ENCODE measurements around the gene TMEM203. TPM values are rescaled to one million over a fixed set of nuclear protein-coding genes. Genes with fewer than 3 reads are reported as not detected.

TMEM203 gene
- total and polyA plus RNA-seq, 5 donors from 2014 or later = 20.7 to 148 (median 118) TPM

DNA sequence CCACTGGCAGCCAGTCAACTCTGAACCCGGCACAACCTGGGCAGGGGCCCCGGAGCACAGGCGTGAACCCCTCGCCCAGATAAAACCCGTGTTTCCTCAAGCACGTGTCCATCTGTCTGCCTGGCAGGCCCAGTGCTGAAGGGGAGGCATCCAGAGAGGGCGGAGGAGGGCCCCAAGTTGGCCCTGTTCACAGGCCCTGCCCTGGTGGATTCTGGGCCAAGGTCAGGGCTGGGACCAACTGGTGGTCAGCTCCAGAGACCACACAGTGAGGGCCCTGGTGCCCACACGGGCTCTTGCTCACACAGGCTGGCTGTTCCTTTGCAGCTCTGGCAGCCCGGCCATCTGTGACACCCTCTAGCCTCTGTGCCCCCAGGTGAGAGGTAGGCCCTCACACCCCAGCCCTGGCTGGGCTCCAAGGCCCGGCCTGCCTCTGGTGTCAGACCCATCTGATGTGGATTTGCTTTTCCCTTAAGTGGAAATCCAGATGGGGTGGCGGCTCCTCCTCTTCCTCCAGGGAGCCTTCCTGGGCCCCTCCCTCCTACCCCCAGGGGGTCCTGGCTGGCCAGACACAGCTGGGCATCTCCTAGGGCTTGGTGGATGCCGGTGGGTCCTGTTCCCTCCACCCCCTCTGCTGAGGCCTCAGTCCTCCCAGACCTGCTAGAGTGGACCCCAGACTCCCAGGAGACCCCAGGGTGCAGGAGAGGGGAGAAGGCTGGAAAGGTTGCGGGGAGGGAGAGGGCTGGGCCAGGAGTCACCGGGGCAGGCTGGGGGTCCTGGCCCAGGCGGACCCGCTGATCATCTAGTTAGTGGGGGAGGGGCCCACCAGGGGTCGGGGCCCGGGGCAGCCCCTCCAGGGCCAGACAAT, 45.1 kb upstream of the TMEM203 start:
- peak overlapping the region in 1 of 3 donors; percentile 9 for H3K27ac Mint-ChIP-seq
- no peaks in the 10 kb centered on the region for H3K36me3 Mint-ChIP-seq

DNA sequence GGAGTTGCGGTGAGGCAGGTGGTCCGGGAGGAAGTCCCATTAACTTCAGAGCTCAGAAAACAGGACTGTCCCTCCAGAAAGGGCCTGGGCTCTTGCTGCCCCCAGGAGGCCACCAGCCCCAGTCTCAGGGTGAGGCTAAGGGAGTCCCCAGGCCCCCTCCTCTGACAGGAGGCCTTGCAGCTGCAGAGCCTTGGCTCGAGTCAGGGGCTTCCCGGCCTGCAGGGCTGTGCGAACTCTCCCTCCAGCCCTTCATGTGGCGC, 42.4 kb upstream of the TMEM203 start:
- Histone ChIP-seq H3K27ac (ENCODE audit: insufficient read depth, low read length, poor library complexity, severe bottlenecking) (no peak overlapping the region), H3K4me1 (ENCODE audit: control insufficient read depth, insufficient read depth, low read length, poor library complexity, severe bottlenecking) (peaks cover 3% of the 10 kb centered on the region), H3K9me3 (ENCODE audit: control insufficient read depth in 2 of 2, low read length in 2 of 2) (no peaks in the 10 kb centered on the region), H3K27me3 (ENCODE audit: control insufficient read depth, insufficient read depth, low read length) (no peaks in the 10 kb centered on the region), H3K36me3 (ENCODE audit: control insufficient read depth, insufficient read depth, low read length) (peaks cover 3% of the 10 kb centered on the region), H3K4me3 (ENCODE audit: low read depth, low read length) (no peak overlapping the region)
- Mint-ChIP-seq H3K4me3 (no peak overlapping the region), H3K9me3 (no peaks in the 10 kb centered on the region), H3K27ac (no peak overlapping the region), H3K36me3 (peaks cover under 1% of the 10 kb centered on the region), H3K27me3 (no peaks in the 10 kb centered on the region), H3K4me1 (peaks cover 0 to 9% (median 3%) of the 10 kb centered on the region in 4 donors)
- no peak for DNase-seq
- ATAC-seq (ENCODE audit: low read depth in 2 of 2) = no peak

More for the DNA sequence above, 45.1 kb upstream of the TMEM203 start:
- peaks cover 0 to 7% (median 2%) of the 10 kb centered on the region in 4 donors for H3K4me1 Mint-ChIP-seq
- peak overlapping the region in 3 of 4 donors; percentile 26 to 82 (median 78) for H3K4me3 Mint-ChIP-seq
- peaks cover 11% of the 10 kb centered on the region for H3K4me1 ChIP-seq (ENCODE audit: control insufficient read depth, insufficient read depth, low read length, poor library complexity, severe bottlenecking)
- H3K9me3 ChIP-seq (ENCODE audit: control insufficient read depth in 2 of 2, low read length in 2 of 2) = no peaks in the 10 kb centered on the region
- no peaks in the 10 kb centered on the region for H3K27me3 ChIP-seq (ENCODE audit: control insufficient read depth, insufficient read depth, low read length)
- no peaks in the 10 kb centered on the region for H3K36me3 ChIP-seq (ENCODE audit: control insufficient read depth, insufficient read depth, low read length)
- no peaks in the 10 kb centered on the region for H3K27me3 Mint-ChIP-seq
- H3K4me3 ChIP-seq (ENCODE audit: low read depth, low read length) = no peak overlapping the region
- DNase-seq = no peak
- ATAC-seq (ENCODE audit: low read depth in 2 of 2) = no peak
- no peak overlapping the region for H3K27ac ChIP-seq (ENCODE audit: insufficient read depth, low read length, poor library complexity, severe bottlenecking)
- H3K9me3 Mint-ChIP-seq = no peaks in the 10 kb centered on the region

DNA sequence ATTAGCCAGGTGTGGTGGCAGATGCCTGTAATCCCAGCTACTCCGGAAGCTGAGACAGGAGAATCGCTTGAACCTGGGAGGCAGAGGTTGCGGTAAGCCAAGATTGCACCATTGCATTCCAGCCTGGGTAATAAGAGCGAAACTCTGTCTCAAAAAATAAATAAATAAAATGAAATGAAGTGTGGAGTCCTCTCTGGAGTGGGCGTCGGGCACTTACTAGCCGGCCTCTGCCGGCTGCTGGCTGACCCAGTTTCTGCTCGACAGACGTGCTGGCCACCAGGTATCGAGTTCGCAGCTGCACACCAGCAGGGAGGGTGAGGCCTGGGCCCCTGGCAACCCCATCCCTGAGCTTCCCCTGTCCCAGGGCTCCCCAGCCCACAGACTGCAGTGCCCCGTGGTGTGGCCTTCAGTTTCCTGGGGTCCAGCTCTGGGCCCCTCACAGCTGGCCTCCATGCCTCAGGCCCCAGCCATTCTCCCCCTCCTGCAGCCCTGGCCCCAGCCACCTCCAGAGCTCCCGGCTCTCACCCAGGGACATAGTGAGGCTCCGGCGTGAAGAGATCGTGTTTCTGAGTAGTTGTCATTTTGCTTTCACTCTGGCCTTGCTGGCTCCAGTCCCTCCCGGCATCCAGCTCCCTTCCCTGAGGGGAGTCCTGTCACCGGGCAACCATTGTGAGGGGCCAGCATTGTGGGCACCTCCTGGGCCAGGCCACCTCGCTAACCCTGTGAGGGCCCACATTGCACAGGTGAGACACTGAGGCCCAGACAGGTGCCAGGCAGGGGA, 41.9 kb upstream of the TMEM203 start:
- Mint-ChIP-seq H3K4me3 (no peak overlapping the region), H3K4me1 (peaks cover 0 to 15% (median 8%) of the 10 kb centered on the region in 4 donors), H3K36me3 (peaks cover 6% of the 10 kb centered on the region), H3K27ac (no peak overlapping the region), H3K27me3 (no peaks in the 10 kb centered on the region), H3K9me3 (no peaks in the 10 kb centered on the region)
- Histone ChIP-seq H3K4me1 (ENCODE audit: control insufficient read depth, insufficient read depth, low read length, poor library complexity, severe bottlenecking) (peaks cover 8% of the 10 kb centered on the region), H3K9me3 (ENCODE audit: control insufficient read depth in 2 of 2, low read length in 2 of 2) (no peaks in the 10 kb centered on the region), H3K4me3 (ENCODE audit: low read depth, low read length) (no peak overlapping the region), H3K27ac (ENCODE audit: insufficient read depth, low read length, poor library complexity, severe bottlenecking) (no peak overlapping the region), H3K27me3 (ENCODE audit: control insufficient read depth, insufficient read depth, low read length) (no peaks in the 10 kb centered on the region), H3K36me3 (ENCODE audit: control insufficient read depth, insufficient read depth, low read length) (peaks cover 5% of the 10 kb centered on the region)
- ATAC-seq (ENCODE audit: low read depth in 2 of 2) = no peak
- no peak for DNase-seq

DNA sequence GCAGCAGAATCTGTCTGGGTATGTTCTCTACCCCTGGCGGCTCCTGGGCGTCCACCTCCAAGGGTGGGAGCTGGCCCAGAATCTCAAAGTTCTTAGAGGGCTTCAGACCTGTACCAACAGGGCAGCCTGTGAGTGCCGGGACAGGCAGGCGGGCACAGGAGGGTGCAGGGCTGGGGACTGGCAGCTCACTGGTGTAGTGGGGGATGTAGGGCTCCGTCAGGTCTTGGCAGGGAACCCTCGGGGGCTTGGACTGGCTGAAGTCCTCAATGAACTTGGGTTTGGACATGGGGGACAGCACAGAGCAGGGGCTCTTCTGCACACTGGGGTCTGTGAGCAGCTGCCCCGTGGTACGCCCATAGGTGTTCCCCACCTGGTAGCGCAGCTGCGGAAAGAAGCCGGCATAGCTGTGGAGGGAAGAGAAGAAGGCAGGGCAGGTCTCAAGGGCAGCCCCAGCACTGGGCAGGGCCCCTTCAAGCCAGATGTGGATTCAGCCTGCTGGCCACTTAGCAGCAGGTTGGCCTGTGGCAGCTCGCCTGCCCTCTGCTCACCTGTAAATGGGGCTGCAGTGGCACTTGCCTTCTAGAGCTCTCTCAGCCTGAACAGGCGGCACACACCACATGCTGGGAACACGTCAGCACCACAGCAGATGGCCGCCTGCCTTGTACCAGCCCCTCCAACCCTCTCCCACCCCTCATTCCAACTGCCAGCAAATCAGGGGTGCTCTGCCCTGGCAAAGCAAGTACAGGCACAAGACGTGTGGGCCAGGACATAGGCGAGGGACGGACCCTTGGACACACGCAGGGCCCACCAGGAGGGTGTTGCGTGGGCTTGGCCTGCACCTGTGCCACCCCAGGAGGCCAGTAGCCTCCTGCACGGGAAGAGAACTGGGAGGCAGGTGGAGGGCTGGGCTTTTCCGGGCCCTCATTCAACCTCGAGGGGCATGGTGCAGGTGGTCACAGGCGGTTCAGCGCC, 40.3 kb upstream of the TMEM203 start:
- no peak overlapping the region for H3K4me3 ChIP-seq (ENCODE audit: low read depth, low read length)
- Mint-ChIP-seq H3K27ac (no peak overlapping the region), H3K9me3 (no peaks in the 10 kb centered on the region), H3K4me3 (peak overlapping the region in 2 of 4 donors; percentile 7 to 41), H3K36me3 (peaks cover 8% of the 10 kb centered on the region), H3K4me1 (peaks cover 0 to 21% (median 11%) of the 10 kb centered on the region in 4 donors), H3K27me3 (peaks cover 6% of the 10 kb centered on the region)
- H3K36me3 ChIP-seq (ENCODE audit: control insufficient read depth, insufficient read depth, low read length) = peaks cover 5% of the 10 kb centered on the region
- no peak for DNase-seq
- H3K27me3 ChIP-seq (ENCODE audit: control insufficient read depth, insufficient read depth, low read length) = no peaks in the 10 kb centered on the region
- no peak for ATAC-seq (ENCODE audit: low read depth in 2 of 2)
- H3K9me3 ChIP-seq (ENCODE audit: control insufficient read depth in 2 of 2, low read length in 2 of 2) = no peaks in the 10 kb centered on the region
- no peak overlapping the region for H3K27ac ChIP-seq (ENCODE audit: insufficient read depth, low read length, poor library complexity, severe bottlenecking)
- H3K4me1 ChIP-seq (ENCODE audit: control insufficient read depth, insufficient read depth, low read length, poor library complexity, severe bottlenecking) = peaks cover 16% of the 10 kb centered on the region

DNA sequence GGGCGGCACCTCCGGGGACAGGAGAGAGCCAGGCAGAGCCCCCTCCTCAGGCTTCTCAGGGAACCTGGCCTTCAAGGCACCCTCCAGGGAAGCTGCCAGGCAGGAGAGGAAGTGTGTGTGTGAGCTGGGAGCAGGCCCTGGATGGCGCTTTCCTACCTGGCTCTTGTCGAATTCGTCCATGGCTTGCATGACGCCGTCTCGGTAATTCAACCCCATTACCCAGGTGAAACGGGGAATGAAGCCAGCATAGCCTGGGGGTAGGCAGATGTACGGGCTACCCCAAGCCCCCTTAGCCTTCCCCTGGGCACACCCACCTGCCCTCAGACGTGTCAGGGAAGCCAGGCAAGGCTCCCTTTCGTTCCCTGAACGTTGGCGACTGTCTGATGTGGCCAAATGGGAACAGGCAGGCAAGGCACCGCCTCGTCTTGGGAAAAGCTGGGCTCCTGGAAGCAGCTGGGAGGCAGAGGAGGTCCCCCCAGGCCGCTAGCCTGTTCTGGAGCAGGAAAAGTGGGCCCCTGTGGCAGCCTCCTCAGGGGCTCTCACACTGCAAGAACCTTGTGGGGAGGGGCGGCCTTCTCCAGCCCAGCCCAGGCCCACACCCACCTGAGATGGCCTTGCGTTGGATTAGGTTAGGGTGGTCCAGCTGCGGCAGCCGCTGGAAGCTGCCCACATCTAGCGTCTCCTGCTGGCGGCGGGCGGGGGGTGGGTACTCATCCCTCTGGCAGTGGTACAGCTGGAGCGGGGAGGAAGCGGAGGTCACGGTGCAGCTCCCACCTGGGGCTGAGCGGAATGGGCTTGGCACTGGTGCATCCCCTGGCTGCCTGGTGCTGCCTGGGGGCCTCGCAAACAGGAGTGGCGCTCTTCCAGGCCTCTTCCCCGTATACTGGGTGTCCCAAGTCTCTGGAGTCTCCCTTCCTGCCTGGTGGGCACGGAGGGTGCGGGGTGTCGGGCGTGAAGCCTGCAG, 39.3 kb upstream of the TMEM203 start:
- Mint-ChIP-seq H3K4me1 (peaks cover 0 to 24% (median 13%) of the 10 kb centered on the region in 4 donors), H3K36me3 (peaks cover 8% of the 10 kb centered on the region), H3K27me3 (peaks cover 6% of the 10 kb centered on the region), H3K27ac (peak overlapping the region in 1 of 3 donors; percentile 32), H3K9me3 (no peaks in the 10 kb centered on the region), H3K4me3 (peak overlapping the region in 2 of 4 donors; percentile 15 to 41)
- no peaks in the 10 kb centered on the region for H3K9me3 ChIP-seq (ENCODE audit: control insufficient read depth in 2 of 2, low read length in 2 of 2)
- H3K36me3 ChIP-seq (ENCODE audit: control insufficient read depth, insufficient read depth, low read length) = peaks cover 5% of the 10 kb centered on the region
- no peaks in the 10 kb centered on the region for H3K27me3 ChIP-seq (ENCODE audit: control insufficient read depth, insufficient read depth, low read length)
- DNase-seq = no peak
- no peak overlapping the region for H3K4me3 ChIP-seq (ENCODE audit: low read depth, low read length)
- H3K27ac ChIP-seq (ENCODE audit: insufficient read depth, low read length, poor library complexity, severe bottlenecking) = no peak overlapping the region
- H3K4me1 ChIP-seq (ENCODE audit: control insufficient read depth, insufficient read depth, low read length, poor library complexity, severe bottlenecking) = peaks cover 23% of the 10 kb centered on the region
- ATAC-seq (ENCODE audit: low read depth in 2 of 2) = no peak

DNA sequence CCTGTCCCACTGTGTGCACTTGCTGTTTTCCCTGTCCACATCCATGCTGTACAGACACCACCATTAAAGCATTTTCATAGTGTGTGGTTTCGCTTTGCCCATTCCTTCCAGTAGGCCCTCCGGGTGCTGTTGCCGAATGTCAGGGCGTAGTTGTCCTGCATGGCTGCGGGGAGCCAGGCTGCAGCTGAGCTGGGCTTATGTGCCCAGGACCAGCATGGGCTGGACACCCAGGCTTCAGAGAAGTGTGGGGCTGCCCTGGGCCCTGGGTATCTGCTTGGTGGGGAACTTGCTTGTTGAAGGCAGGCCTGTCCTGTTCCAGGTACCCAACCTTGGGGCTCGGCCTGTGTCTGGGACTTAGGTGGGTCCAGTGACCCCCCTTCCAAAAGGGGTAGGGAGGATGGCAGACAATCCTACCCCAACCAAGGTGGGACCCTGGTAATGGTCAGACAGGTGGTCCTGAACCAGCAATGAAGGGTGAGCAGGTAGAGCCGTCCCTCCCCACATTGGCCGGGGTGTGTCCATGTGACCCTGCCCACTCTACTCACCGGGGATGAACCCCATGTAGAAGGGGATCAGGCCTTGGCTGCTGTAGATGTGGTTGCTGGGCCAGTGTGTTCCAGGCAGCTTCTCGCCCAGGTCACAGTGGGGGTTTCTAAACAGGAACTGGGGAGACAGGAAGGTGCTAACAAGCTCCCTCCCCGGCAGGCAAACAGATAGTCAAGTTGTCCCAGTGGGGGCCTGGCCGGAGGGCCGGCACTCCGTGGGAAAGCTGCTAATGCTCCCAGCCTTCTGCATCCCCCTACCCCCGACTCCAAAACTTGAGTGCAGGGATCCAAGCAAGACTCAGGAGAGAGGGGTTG, 38.4 kb upstream of the TMEM203 start:
- Mint-ChIP-seq H3K36me3 (peaks cover 8% of the 10 kb centered on the region), H3K4me1 (peaks cover 0 to 31% (median 15%) of the 10 kb centered on the region in 4 donors), H3K4me3 (peak overlapping the region; percentile 43 to 71 (median 51)), H3K27ac (peak overlapping the region in 1 of 3 donors; percentile 38), H3K9me3 (no peaks in the 10 kb centered on the region), H3K27me3 (peaks cover 6% of the 10 kb centered on the region)
- Histone ChIP-seq H3K27ac (ENCODE audit: insufficient read depth, low read length, poor library complexity, severe bottlenecking) (no peak overlapping the region), H3K4me3 (ENCODE audit: low read depth, low read length) (no peak overlapping the region), H3K4me1 (ENCODE audit: control insufficient read depth, insufficient read depth, low read length, poor library complexity, severe bottlenecking) (peaks cover 31% of the 10 kb centered on the region), H3K27me3 (ENCODE audit: control insufficient read depth, insufficient read depth, low read length) (no peaks in the 10 kb centered on the region), H3K9me3 (ENCODE audit: control insufficient read depth in 2 of 2, low read length in 2 of 2) (no peaks in the 10 kb centered on the region), H3K36me3 (ENCODE audit: control insufficient read depth, insufficient read depth, low read length) (peaks cover 5% of the 10 kb centered on the region)
- ATAC-seq (ENCODE audit: low read depth in 2 of 2) = no peak
- DNase-seq = no peak
